ENCODE results near the gene OR2D2. TPM values are rescaled to one million over a fixed set of nuclear protein-coding genes. Genes with fewer than 3 reads are reported as not detected.

OR2D2 gene
- total RNA-seq, 1 experiment from 2014 or later, result 0.20 TPM

DNA sequence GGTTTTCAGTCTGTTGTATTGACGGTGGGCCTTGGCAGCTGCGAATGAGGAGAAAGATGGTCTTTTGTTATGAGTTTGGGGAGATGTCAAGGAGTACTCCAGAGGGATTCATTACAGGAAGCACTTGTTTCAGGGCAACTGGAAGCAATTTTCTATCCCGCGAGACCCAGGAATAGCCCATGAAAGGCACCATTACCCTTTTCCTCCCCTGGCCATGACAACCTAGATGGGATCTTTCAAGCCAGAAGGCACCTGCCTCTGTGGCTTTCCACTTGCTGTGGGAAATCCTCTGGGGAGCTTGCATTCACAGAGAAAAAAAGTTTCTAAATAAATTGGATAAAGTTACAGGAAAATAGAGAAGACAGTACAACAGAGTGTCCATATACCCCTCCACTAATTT lies 36.6 kb upstream of the OR2D2 start:
- Histone ChIP-seq H2AFZ (ENCODE audit: low read depth, low read length, poor library complexity, severe bottlenecking) (no peak overlapping the region), H3K4me2 (ENCODE audit: low read length) (no peak overlapping the region), H3K27me3 (ENCODE audit: insufficient read depth, low read length) (no peaks in the 10 kb centered on the region), H3K4me1 (ENCODE audit: control insufficient read depth in 1 of 2, insufficient read depth in 2 of 2, low read length in 2 of 2) (peaks cover 11 to 15% of the 10 kb centered on the region in 2 experiments), H4K20me1 (ENCODE audit: insufficient read depth) (no peaks in the 10 kb centered on the region), H3K36me3 (ENCODE audit: control insufficient read depth in 1 of 2, insufficient read depth in 2 of 2, low read length in 2 of 2) (peaks cover 0 to 2% of the 10 kb centered on the region in 2 experiments; a peak in 1 of 4 replicates), H3K9me2 (ENCODE audit: insufficient read depth) (no peaks in the 10 kb centered on the region), H3K27ac (ENCODE audit: low read depth, low read length) (no peak overlapping the region), H3K4me3 (replicated peaks in 1 of 2; ENCODE audit: low read depth in 1 of 2, low read length in 2 of 2) (no peak overlapping the region), H3K9me3 (ENCODE audit: control insufficient read depth in 1 of 2, insufficient read depth in 1 of 2, low read depth in 1 of 2, low read length in 2 of 2) (no peaks in the 10 kb centered on the region), H3K79me2 (ENCODE audit: insufficient read depth, low read length) (peaks cover 48% of the 10 kb centered on the region), H3K9ac (ENCODE audit: low read length) (no peak overlapping the region)
- DNase-seq (ENCODE audit: low read depth, low spot score), result no peak
- TF ChIP-seq JUND (IDR thresholded peaks at IDR 0.05) (no peak), POLR2A (IDR thresholded peaks at IDR 0.05; ENCODE audit: borderline replicate concordance, extremely low read depth, insufficient read depth, insufficient read length) (no peak), SRF (IDR thresholded peaks at IDR 0.05; ENCODE audit: low read depth) (no peak), EGR1 (IDR thresholded peaks at IDR 0.05; ENCODE audit: low read depth) (no peak), EZH2 (IDR thresholded peaks at IDR 0.05) (no peak), SIN3A (IDR thresholded peaks at IDR 0.05; ENCODE audit: low read depth) (no peak), YY1 (IDR thresholded peaks at IDR 0.05; ENCODE audit: extremely low read depth, insufficient replicate concordance, low read depth, low read length) (no peak), POLR2AphosphoS5 (IDR thresholded peaks at IDR 0.05; ENCODE audit: low read depth, low read length) (no peak), ELF1 (IDR thresholded peaks at IDR 0.05; ENCODE audit: borderline replicate concordance, low read depth) (no peak), FOSL1 (IDR thresholded peaks at IDR 0.05; ENCODE audit: low read depth) (no peak), TCF7L2 (IDR thresholded peaks at IDR 0.05; ENCODE audit: borderline replicate concordance, extremely low read depth, insufficient read depth, insufficient read length) (no peak), CBX3 (IDR thresholded peaks at IDR 0.05; ENCODE audit: low read depth) (no peak), ZNF274 (IDR thresholded peaks at IDR 0.05; ENCODE audit: low read depth, low read length) (no peak), SP1 (IDR thresholded peaks at IDR 0.05; ENCODE audit: low read depth) (no peak)
- TF ChIP-seq, protein P1, sequence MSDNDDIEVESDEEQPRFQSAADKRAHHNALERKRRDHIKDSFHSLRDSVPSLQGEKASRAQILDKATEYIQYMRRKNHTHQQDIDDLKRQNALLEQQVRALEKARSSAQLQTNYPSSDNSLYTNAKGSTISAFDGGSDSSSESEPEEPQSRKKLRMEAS (IDR thresholded peaks at IDR 0.05), result no peak
- TF ChIP-seq, protein P2, sequence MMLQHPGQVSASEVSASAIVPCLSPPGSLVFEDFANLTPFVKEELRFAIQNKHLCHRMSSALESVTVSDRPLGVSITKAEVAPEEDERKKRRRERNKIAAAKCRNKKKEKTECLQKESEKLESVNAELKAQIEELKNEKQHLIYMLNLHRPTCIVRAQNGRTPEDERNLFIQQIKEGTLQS (IDR thresholded peaks at IDR 0.05), result no peak
- TF ChIP-seq, protein P3, sequence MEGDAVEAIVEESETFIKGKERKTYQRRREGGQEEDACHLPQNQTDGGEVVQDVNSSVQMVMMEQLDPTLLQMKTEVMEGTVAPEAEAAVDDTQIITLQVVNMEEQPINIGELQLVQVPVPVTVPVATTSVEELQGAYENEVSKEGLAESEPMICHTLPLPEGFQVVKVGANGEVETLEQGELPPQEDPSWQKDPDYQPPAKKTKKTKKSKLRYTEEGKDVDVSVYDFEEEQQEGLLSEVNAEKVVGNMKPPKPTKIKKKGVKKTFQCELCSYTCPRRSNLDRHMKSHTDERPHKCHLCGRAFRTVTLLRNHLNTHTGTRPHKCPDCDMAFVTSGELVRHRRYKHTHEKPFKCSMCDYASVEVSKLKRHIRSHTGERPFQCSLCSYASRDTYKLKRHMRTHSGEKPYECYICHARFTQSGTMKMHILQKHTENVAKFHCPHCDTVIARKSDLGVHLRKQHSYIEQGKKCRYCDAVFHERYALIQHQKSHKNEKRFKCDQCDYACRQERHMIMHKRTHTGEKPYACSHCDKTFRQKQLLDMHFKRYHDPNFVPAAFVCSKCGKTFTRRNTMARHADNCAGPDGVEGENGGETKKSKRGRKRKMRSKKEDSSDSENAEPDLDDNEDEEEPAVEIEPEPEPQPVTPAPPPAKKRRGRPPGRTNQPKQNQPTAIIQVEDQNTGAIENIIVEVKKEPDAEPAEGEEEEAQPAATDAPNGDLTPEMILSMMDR (IDR thresholded peaks at IDR 0.05 in 2 of 3, conservative IDR thresholded peaks at IDR 0.05 in 1 of 3; ENCODE audit: borderline replicate concordance in 1 of 3, insufficient read depth in 1 of 3, low read depth in 2 of 3, low read length in 2 of 3), result no peak
- TF ChIP-seq, protein P4, sequence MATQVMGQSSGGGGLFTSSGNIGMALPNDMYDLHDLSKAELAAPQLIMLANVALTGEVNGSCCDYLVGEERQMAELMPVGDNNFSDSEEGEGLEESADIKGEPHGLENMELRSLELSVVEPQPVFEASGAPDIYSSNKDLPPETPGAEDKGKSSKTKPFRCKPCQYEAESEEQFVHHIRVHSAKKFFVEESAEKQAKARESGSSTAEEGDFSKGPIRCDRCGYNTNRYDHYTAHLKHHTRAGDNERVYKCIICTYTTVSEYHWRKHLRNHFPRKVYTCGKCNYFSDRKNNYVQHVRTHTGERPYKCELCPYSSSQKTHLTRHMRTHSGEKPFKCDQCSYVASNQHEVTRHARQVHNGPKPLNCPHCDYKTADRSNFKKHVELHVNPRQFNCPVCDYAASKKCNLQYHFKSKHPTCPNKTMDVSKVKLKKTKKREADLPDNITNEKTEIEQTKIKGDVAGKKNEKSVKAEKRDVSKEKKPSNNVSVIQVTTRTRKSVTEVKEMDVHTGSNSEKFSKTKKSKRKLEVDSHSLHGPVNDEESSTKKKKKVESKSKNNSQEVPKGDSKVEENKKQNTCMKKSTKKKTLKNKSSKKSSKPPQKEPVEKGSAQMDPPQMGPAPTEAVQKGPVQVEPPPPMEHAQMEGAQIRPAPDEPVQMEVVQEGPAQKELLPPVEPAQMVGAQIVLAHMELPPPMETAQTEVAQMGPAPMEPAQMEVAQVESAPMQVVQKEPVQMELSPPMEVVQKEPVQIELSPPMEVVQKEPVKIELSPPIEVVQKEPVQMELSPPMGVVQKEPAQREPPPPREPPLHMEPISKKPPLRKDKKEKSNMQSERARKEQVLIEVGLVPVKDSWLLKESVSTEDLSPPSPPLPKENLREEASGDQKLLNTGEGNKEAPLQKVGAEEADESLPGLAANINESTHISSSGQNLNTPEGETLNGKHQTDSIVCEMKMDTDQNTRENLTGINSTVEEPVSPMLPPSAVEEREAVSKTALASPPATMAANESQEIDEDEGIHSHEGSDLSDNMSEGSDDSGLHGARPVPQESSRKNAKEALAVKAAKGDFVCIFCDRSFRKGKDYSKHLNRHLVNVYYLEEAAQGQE (IDR thresholded peaks at IDR 0.05; ENCODE audit: low read depth), result no peak
- TF ChIP-seq, protein P5, sequence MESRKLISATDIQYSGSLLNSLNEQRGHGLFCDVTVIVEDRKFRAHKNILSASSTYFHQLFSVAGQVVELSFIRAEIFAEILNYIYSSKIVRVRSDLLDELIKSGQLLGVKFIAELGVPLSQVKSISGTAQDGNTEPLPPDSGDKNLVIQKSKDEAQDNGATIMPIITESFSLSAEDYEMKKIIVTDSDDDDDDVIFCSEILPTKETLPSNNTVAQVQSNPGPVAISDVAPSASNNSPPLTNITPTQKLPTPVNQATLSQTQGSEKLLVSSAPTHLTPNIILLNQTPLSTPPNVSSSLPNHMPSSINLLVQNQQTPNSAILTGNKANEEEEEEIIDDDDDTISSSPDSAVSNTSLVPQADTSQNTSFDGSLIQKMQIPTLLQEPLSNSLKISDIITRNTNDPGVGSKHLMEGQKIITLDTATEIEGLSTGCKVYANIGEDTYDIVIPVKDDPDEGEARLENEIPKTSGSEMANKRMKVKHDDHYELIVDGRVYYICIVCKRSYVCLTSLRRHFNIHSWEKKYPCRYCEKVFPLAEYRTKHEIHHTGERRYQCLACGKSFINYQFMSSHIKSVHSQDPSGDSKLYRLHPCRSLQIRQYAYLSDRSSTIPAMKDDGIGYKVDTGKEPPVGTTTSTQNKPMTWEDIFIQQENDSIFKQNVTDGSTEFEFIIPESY (IDR thresholded peaks at IDR 0.05; ENCODE audit: extremely low read depth, insufficient replicate concordance, low read length), result no peak
- ChIA-PET CTCF (no interaction called here), RAD21 (ENCODE audit: low non-redundant PET in 1 of 2, low total read pairs in 2 of 2, uncharacterized antibody in 2 of 2, unreplicated experiment in 2 of 2) (no interaction called here), POLR2A (no interaction called here)
- BruUV-seq (replicated peaks), result no TSS peak
- no peak for ATAC-seq
- intact Hi-C loops (cut with micrococcal nuclease), result no loop called here

All from HCT116 (cell line).